Vagina (tissue), 2 donors: ENCODE measurements around the gene METTL16. TPM values are rescaled to one million over a fixed set of nuclear protein-coding genes. Genes with fewer than 3 reads are reported as not detected.

Experiments used
- DNase-seq, 2 donors: peaks; one replicate each; pipeline ENCODE4 v3.0.0-alpha.2; 2017; ENCODE audit errors: extremely low spot score in 2 of 2
- H3K27ac ChIP-seq: fragments of 200-600 bp; sonication (generic); one replicate; pipeline ENCODE4 v1.5.1; 2019
- H3K27me3 ChIP-seq: fragments of 200-600 bp; sonication (generic); one replicate; pipeline ENCODE4 v1.5.1; 2019
- H3K36me3 ChIP-seq, 2 donors: fragments of 200-600 bp; sonication (generic); one replicate each; pipeline ENCODE4 v1.5.1; 2017 to 2019
- H3K4me1 ChIP-seq: fragments of 200-600 bp; sonication (generic); one replicate; pipeline ENCODE4 v1.5.1; 2019
- H3K4me3 ChIP-seq, 2 donors: fragments of 200-600 bp; sonication (generic); 1 replicate in 1 of 2; 2 replicates in 1 of 2; pipeline ENCODE4 v1.5.1; 2016 to 2019
- H3K9me3 ChIP-seq: fragments of 200-600 bp; sonication (generic); one replicate; pipeline ENCODE4 v1.5.1; 2019
- POLR2A ChIP-seq, 2 donors: fragments of 450-650 bp; IDR thresholded peaks; one replicate each; pipeline ENCODE4 v1.6.1; 2017; ENCODE audit warnings: antibody characterized with exemption in 2 of 2, mild to moderate bottlenecking in 2 of 2, moderate library complexity in 2 of 2
- POLR2AphosphoS5 ChIP-seq, 2 donors: sonication (generic); formaldehyde crosslinking; IDR thresholded peaks; one replicate each; pipeline ENCODE4 v1.9.0; 2017; ENCODE audit warnings: antibody characterized with exemption in 2 of 2, mild to moderate bottlenecking in 2 of 2, low read depth in 1 of 2; ENCODE audit not compliant: insufficient read depth in 1 of 2
- intact Hi-C: fragments of 100-400 bp; cut with DNase I; formaldehyde crosslinking; loops from one replicate; pipeline ENCODE4 v1.15.1; 2023
- total RNA-seq: library from RNA; depleted of rRNA; stranded (reverse); fragments of >200 nt; gene quantifications from one replicate; pipeline ENCODE4 v1.2.3, GENCODE V29; 2016
- TF ChIP-seq, protein P1 (sequence below), 3 experiments: fragments of 450-650 bp in 2 of 3; fragments of 200-600 bp in 1 of 3; sonication (generic) in 1 of 3; IDR thresholded peaks; one replicate each; pipeline ENCODE4 v1.5.1; 2017 to 2019; ENCODE audit warnings: antibody characterized with exemption in 3 of 3, mild to moderate bottlenecking in 2 of 3, moderate library complexity in 2 of 3

Gene METTL16
- total RNA-seq, 1 donor from 2014 or later, result 30.4 TPM

DNA sequence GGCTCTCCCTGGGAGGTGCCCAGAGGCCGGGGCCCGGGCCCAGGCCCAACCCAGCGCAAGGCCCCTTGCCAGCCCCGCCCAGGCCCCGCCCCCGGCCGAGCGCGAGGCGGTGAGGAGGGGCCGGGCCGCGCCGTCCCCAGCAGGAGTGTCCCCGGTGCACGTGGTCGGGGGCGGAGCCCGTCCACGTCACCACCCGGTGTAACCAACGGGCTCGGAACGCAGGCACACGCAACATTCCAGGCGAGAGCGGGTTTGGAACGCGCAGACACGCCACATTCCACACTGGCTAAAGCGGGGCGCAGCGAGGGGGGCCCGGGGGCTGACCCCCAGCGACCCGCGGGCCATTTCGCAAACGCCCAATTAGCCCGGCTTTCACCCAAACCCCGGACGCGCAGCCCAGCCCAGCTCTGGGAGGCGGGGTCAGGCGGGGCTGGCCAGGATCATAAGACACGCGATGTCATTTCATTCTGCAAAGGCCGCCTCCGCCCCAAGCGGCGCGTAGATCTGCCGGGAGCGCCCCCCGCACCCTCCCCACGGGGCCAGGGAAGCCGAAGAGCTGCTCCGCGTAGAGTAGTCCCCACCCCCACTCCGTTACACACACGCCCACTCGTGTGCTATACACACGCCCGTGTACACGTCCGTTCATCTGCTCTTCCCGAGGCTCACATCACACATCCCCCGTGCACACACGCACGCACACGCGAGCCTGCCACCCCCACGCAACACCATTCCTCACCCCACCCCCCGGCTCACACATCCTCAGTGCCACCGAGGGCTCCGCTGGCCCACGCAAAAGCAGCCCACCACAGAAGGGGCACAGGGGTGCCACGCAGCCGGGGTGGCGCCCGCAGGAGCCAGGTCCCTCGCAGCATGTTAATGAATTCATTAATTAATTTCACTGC is 111.9 kb downstream of the METTL16 start:
- Histone ChIP-seq H3K4me3 (peak overlapping the region; percentile 78 to 97), H3K9me3 (no peaks in the 10 kb centered on the region), H3K27me3 (no peaks in the 10 kb centered on the region), H3K4me1 (peaks cover 67% of the 10 kb centered on the region), H3K36me3 (peaks cover 0 to 2% of the 10 kb centered on the region in 2 donors), H3K27ac (peak overlapping the region; percentile 99)
- DNase-seq, result peak in 1 of 2 donors; percentile 98
- peak in 1 of 2 donors; percentile 86 for TF ChIP-seq POLR2A (IDR thresholded peaks at IDR 0.05)
- peak; percentile 86 to 98 for TF ChIP-seq POLR2AphosphoS5 (IDR thresholded peaks at IDR 0.05; ENCODE audit: insufficient read depth in 1 of 2, low read depth in 1 of 2)
- TF ChIP-seq, protein P1, sequence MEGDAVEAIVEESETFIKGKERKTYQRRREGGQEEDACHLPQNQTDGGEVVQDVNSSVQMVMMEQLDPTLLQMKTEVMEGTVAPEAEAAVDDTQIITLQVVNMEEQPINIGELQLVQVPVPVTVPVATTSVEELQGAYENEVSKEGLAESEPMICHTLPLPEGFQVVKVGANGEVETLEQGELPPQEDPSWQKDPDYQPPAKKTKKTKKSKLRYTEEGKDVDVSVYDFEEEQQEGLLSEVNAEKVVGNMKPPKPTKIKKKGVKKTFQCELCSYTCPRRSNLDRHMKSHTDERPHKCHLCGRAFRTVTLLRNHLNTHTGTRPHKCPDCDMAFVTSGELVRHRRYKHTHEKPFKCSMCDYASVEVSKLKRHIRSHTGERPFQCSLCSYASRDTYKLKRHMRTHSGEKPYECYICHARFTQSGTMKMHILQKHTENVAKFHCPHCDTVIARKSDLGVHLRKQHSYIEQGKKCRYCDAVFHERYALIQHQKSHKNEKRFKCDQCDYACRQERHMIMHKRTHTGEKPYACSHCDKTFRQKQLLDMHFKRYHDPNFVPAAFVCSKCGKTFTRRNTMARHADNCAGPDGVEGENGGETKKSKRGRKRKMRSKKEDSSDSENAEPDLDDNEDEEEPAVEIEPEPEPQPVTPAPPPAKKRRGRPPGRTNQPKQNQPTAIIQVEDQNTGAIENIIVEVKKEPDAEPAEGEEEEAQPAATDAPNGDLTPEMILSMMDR (IDR thresholded peaks at IDR 0.05), result no peak
- intact Hi-C loops, result loop anchor here (10.0 kb wide), 1 partner anchor 345 kb away; the partner anchor contains the start of gene HIC1

DNA sequence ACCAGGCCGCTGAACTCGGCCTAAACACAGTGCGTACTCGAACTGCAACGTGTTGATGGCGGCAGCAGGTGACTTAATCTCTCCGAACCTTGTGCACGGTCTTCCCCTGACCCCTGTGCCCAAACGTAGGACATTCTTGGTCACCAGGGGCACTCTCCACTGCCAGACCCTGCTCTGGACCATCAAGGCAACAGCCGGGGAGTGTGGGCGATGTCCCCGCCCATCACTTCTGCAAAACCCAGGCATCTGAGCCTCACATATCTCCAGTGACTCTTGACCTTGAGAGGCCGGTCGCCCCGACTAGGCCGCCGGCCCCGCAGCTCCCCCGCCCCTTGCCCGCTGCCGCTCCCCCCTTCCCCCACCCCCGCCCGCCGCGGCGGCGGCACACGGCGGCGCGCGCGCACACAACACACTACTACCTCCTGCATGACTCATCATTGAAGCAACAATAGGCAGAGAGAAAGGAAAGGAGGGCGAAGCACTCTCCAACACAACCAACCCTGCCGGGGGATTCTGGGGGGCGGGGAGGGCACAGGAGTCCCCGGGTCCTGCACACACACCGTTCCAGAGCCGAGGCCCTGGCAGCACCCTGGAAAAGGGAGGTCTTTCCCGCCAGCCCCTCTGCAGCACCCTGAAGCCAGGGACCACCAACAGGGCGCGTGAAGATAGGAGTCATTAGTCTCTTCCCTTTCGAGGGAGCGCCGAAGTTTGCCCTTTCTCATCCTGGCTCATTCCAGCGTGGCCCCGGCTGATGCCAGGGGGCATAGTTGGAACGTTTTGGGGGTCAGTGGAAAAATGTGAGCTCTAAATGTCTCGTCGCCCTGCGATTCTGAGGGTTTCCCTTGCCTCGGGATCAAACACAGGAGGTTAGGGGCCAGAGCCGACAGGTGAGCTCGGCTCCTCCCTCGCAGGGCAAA is 112.8 kb downstream of the METTL16 start:
- intact Hi-C loops, result loop anchor here (10.0 kb wide), 1 partner anchor 344 kb away; the partner anchor contains the start of gene HIC1
- peak overlapping the region; percentile 78 to 97 for H3K4me3 ChIP-seq
- H3K9me3 ChIP-seq, result no peaks in the 10 kb centered on the region
- H3K27ac ChIP-seq, result peak overlapping the region; percentile 99
- no peak for DNase-seq
- no peaks in the 10 kb centered on the region for H3K27me3 ChIP-seq
- TF ChIP-seq POLR2AphosphoS5 (IDR thresholded peaks at IDR 0.05; ENCODE audit: insufficient read depth in 1 of 2, low read depth in 1 of 2) (no peak), POLR2A (IDR thresholded peaks at IDR 0.05) (peak in 1 of 2 donors; percentile 16)
- TF ChIP-seq, protein P1 (IDR thresholded peaks at IDR 0.05), result no peak
- H3K36me3 ChIP-seq, result peaks cover 0 to 3% of the 10 kb centered on the region in 2 donors
- peaks cover 67% of the 10 kb centered on the region for H3K4me1 ChIP-seq

DNA sequence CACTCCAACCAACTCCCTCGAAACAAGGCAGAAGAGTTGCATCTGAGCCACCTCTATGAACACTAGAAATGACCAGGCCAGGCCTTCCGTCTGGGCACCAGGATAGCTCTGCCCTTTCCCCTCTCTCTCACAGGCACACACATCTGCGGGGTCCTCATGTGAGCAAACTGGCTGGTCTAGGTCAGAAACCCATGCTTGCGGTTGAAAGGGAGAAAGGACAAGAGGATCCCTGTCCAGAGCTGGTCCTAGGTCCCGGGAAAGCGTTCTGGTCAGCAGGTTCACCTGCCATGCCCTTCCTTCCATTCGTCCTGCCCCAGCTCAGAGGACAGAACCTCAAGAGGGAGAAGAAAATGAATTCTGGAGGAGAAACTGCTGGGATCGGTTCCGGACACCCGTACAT is 113.5 kb downstream of the METTL16 start:
- Histone ChIP-seq H3K27me3 (no peaks in the 10 kb centered on the region), H3K36me3 (peaks cover 0 to 3% of the 10 kb centered on the region in 2 donors), H3K4me1 (peaks cover 60% of the 10 kb centered on the region), H3K9me3 (no peaks in the 10 kb centered on the region), H3K4me3 (peak overlapping the region; percentile 78 to 97), H3K27ac (peak overlapping the region; percentile 99)
- TF ChIP-seq, protein P1 (IDR thresholded peaks at IDR 0.05), result no peak
- TF ChIP-seq POLR2A (IDR thresholded peaks at IDR 0.05), result no peak
- TF ChIP-seq POLR2AphosphoS5 (IDR thresholded peaks at IDR 0.05; ENCODE audit: insufficient read depth in 1 of 2, low read depth in 1 of 2), result no peak
- intact Hi-C loops, result loop anchor here (10.0 kb wide), 1 partner anchor 343 kb away; the partner anchor contains the start of gene HIC1
- DNase-seq, result no peak

DNA sequence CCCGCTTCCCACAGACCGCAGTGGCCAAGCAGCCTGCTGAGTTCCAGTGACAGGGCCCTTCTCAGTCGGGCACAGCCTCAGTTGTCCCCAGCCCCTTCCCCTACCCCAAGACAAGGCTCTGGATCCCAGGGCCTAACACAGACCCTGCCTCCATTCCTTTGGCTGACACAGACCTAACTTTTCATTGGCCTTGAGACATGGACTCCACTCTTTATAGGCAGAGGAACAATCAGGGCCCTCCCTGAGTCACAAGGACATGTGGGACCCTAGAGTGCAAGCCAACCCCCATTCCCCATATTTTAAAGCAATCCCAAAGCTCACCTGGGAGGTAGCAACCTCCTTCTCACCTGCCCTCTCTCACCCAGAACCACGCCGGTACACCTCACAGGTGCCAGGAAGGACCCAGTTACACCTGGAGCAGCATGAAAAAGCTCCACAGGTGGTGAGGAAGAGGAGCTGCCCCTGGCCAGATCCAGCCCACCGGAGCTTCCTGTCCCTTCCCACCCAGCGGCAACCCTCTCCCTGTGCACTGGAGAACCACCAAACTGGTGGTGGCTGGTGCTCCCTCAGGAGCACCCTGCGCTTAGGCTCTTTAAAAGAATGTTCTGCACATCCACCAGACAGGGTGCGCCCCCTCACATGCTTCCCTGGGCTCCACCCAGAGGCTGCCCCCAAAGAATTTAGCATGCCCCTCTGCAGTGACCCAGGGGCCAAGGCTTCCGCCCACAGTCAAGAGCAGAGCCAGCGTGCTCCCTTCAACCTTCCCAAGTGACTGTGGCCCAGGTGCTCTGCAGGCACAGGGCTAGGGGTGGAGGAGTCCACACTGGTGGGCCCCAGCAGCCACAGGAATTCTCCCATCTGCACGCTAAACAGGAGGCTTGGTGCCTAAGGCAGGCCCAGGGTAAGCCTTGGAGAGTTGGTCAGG is 114.2 kb downstream of the METTL16 start:
- DNase-seq, result no peak

More for the DNA sequence above, 114.2 kb downstream of the METTL16 start:
- intact Hi-C loops, result loop anchor here (10.0 kb wide), 1 partner anchor 343 kb away; the partner anchor contains the start of gene HIC1
- no peaks in the 10 kb centered on the region for H3K27me3 ChIP-seq
- H3K27ac ChIP-seq, result peak overlapping the region; percentile 99
- H3K4me1 ChIP-seq, result peaks cover 53% of the 10 kb centered on the region
- TF ChIP-seq, protein P1 (IDR thresholded peaks at IDR 0.05), result no peak
- TF ChIP-seq POLR2A (IDR thresholded peaks at IDR 0.05), result no peak
- TF ChIP-seq POLR2AphosphoS5 (IDR thresholded peaks at IDR 0.05; ENCODE audit: insufficient read depth in 1 of 2, low read depth in 1 of 2), result no peak
- H3K36me3 ChIP-seq, result peaks cover 0 to 3% of the 10 kb centered on the region in 2 donors
- no peaks in the 10 kb centered on the region for H3K9me3 ChIP-seq
- peak overlapping the region; percentile 41 to 50 for H3K4me3 ChIP-seq
